Measurements from ENCODE around the gene ARID5A.
A peak's percentile ranks its signal among the peaks of the same experiment; 100 is the strongest.

ARID5A gene

DNA sequence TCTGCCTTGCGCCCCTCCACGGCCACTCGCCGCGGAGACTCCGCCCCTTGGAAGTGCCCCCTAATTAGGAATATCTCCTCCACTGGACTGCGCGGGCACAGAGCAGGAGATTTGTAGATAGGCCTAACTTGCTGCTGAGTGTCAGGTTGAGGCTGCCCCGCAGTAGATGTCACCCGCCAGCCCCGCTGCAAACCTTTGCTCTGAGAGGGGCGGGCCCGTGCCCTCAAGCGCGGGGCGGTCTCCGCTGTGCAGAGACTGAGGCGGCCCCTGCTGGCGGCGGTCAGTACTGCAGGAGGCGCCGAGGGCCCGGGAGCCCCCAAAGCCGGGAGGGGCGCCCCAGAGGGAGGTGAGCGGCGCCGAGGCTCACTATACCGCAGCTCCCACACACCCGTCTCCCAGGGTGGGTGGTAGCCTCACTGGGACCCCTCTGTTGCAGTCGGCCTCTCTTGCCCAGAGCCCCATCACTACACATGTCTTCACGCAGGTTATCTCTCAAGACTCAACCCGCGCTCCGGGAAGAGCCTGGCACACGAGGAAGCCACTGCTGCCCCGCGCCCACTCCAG lies 28.5 kb upstream of the ARID5A start:
- peak; percentile 43 for DNase-seq

DNA sequence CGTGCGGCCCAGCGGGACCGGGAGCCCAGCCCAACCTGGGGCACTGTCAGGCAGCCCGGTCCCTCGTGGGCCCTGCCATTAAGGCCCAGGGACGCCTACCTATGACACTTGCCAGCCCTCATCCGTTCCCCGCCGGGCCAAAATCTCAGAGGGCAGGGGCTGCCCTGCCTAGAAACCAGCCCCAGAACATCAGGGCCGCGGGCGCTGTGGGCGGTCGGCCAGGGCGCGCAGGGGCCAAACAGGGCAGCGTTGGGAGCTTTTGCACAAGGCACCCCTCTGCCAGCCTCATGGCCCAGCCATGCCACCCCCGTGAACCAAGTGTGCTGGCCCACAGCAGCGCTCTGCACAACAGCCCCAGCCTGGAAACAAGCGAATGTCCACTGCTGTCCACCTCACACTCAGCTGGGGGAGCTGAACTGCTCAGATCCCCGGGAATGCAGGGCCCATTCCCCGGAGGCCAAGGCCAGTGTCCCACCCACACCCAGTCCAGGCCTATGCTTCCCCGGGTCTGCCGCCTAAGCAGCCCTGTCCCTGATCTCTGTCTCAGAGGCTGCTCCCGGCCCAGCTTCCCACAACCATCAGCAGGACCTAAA lies 27.9 kb upstream of the ARID5A start:
- DNase-seq: no peak

DNA sequence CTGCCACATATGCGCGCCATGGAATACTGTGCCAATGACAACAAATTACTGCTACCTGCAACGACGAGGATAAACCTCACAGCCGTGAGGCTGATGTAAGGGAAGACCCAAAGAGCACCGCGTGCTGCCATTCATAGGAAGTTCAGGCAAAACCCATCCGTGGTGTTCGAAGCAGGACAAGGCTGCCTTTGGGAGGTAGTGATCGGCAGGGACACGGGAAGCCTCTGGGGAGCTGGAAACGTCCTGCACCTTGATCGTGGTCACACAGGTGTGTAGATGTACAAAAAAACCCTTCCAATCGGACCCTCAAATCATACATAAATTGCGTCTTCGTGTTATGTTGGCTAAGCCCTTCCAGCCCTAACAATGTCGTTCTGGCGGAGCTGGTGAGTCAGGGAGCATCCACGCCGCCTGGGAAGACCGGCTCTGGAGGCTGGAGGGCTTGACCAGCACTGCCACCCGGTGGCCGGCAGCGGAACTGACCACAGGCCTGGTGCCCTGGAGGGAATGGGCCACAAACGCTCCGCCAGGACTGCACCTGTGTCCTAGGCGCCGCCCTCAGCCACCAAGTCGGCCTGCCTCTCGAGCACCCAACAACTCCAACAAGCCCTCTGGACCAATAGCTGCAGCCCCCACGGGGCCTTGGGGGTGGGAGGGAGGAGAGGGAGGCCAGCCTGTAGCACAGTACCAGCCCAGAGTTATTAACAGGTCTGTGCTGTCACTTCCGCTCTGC lies 27.3 kb upstream of the ARID5A start:
- peak; percentile 49 for DNase-seq

DNA sequence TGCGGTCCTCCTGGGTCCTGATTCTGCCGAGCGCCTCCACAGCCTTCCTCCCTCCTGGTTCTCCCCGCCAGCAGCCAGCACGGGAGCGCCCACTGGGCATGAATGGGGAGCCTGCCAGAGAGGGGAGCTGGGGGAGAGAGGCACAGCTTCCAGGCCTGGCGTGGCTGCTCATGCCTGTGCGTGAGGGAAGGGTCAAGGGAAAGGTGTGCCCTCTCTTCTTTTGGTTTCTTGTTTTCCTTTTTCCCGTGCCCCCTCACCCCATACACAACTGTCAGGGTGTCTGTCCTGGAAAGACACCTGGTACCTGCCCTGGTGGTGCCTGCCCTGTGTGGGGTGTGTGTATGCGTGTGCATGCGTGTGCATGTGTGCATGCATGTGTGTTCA lies 26.7 kb upstream of the ARID5A start:
- no peak for DNase-seq

DNA sequence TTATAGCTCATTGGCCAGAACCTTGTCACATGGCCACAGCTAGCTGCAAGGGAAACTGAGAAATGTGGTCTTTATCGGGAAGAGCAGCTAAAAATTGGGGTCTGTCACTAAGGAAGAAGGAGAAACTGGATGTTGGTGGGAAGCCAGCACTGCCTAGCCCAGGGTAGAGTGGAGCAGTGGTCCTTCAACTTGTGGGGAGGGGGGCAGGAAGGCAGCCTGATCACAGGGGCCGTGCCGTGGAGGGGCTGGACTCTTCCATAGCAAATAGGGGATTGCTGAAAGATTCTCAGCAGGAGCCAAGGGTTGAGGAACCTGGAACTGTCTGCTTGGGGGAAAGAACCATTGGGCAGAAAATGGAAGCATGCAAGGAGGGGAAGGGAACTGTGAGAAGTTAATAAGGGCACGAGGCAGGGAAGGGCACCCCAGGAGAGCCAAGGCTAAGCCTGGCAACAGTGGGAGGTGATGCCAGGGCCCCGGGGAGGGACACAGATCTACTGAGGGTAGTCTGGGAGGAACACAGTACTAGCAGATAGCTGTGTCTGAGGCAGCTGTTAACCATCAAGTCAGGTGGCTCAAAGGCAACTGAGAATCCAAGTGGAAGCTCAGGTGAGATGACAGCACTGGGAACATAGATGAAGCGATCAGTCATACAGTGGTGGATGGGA lies 25.5 kb upstream of the ARID5A start:
- DNase-seq: no peak

DNA sequence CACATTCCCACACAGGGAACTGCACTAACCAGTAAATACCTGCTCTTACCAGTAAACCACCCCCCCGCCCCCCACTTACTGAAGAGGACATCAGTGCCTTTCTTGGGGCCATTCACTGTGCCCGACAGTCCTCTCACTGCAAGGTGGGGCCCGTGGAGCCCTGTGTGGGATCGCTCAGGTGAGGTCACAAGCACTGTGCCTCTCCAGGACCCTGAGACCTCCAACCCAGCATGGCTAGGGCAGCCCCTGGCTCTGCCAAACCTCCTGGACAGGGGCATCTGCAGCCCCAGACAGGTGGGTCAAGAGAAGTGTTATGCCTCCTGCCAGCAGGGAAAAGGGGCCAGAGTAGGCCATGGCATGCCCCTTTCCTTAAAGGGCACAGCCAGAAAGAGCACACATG lies 24.7 kb upstream of the ARID5A start:
- no peak for DNase-seq

DNA sequence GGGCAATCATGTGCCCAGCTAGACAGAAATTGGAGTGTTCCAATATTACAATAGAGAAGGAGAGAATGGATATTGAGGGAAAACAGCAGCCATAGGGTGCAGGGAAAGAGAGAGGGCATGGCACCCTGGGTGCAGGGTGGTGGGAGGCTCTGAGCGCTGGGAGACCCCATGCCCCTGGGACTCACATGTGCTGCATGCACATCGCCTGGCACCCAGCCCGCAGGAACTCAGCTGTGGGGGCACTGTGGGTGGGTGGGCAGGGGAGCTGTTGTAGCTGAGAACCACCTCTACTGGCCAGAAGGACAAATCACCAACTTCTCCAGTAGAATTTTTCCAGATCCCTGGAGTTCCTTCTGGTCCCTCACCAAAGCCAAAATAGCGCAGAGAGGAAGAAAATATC lies 24.2 kb upstream of the ARID5A start:
- DNase-seq: no peak

DNA sequence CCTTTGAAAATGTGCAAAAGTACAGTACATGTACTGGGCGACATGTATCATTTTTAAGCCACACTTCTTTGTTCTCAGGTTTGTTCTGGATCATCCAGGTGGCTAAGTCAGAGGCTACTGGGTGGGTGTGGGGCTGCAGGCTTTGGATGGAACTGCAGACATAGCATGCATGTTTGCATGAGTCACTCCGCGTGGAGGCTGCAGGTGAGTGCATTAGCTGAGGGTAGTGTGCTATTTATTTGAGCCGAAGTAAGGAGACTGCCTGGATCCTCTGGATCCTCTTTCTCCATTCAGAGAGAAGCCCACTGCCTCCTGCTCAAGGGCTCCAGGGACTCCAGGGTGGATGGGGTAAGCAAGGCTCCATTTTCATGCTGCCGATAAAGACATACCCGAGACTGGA lies 22.0 kb upstream of the ARID5A start:
- DNase-seq: no peak

DNA sequence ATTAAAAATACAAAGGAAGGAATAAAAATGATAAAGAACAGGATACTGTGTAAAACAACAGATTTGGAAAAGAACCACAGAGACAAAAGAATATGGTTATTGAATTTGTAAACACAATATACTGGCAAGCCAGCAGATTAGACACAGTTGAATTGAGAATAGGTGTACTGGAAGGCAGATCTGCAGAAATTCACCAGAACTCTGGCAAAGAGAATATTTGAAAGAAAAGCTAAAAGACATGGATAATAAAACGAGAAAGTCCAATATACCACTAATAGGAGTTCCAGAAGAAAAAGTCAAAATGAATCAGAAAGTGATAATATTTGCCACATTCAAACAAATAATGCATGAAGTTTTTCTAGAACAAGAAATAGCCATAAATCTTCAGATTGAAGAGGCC lies 19.5 kb upstream of the ARID5A start:
- no peak for DNase-seq

DNA sequence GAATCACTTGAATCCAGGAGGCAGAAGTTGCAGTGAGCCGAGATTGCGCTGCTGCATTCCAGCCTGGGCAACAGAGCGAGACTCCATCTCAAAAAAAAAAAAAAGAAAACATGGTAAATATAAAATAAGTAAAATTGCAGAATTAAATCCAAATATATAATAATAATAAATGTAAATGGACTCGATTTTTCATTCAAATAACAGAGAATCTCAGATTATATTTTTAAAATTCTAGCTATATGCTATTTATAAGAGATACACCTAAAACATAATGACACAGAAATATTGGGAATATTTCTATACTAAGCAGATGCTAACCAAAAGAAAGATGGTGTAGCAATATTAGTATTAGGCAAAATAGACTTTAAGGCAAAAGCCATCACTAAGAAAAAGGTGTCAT lies 16.3 kb upstream of the ARID5A start:
- no peak for DNase-seq

DNA sequence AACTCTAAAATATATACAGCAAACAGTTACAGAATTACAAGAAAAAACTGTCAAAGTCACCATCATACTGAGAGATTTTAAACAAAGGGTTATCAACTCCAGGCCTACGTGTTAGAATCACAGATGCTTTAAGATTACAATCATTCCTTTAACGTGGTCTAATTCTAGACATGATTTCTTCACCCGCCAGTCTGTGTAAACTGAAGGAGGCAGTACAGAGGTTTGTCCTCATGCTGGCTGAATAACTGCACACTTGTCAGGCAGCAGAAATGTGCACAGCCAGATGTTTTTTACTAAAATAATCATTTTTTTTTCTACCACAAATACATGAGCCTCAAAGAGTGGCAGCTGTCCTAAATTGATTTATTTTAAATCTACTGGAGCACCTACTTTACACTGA lies 15.9 kb upstream of the ARID5A start:
- no peak for DNase-seq

DNA sequence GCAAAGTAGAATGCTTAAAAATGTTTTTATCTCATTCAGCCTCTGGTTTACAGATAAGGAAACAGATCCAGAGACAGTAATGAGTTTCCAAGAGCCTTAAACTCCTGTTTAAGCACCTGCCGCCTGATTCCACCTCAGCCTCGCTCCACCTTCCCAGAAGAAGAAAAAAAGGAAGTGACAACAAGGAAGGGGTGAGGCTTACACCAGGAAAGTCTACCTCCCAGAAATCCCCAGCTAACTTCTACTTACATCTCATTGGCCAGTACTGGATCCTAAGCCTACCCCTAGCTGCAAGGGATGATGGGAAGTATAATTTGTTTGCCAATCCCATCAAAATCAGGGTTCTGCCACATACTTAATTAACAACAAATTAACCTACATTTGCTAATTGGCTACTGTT lies 15.3 kb upstream of the ARID5A start:
- DNase-seq: no peak

DNA sequence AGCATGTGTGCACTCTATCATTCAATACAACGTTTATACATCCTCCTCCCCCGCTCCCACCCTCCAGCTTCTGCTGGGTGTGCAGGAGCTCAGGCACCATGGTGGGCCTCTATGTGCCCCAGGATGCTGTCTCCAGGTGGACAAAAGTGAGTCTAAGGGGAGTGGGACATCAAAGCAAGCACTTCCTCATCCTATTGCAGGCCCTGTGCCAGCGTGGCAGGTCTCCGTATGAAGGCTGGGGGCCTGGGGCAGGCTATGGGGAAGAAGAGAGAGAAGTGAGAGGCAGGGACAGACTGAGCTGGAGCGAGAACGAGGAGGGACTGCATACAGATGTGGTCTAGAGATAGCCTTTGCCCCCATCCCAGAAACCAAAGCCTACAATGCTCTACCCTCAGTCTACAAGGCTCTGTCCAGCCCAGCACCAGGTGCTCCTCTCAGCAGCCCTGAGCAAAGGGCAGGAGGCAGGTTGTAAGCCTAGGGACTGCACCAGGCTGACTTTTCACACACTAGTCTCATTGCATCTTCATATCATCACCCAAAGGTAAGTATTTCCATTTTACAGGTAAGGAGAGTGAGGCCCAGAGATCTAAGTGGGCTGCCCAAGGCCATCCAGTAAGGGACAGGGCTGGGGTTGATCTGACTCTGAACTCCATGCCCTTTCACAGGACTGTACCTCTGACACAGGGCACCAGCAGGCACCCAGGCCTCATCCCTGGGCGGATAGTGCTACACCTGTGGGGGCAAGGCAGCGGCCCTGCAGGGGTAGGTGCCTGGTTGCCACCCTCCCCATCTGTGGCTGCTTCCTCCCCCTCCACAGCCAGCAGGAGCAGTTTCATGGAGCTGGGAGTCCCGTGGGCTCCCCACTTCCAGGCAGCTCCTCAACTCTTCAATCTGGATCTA lies 14.0 kb upstream of the ARID5A start:
- no peak for DNase-seq

DNA sequence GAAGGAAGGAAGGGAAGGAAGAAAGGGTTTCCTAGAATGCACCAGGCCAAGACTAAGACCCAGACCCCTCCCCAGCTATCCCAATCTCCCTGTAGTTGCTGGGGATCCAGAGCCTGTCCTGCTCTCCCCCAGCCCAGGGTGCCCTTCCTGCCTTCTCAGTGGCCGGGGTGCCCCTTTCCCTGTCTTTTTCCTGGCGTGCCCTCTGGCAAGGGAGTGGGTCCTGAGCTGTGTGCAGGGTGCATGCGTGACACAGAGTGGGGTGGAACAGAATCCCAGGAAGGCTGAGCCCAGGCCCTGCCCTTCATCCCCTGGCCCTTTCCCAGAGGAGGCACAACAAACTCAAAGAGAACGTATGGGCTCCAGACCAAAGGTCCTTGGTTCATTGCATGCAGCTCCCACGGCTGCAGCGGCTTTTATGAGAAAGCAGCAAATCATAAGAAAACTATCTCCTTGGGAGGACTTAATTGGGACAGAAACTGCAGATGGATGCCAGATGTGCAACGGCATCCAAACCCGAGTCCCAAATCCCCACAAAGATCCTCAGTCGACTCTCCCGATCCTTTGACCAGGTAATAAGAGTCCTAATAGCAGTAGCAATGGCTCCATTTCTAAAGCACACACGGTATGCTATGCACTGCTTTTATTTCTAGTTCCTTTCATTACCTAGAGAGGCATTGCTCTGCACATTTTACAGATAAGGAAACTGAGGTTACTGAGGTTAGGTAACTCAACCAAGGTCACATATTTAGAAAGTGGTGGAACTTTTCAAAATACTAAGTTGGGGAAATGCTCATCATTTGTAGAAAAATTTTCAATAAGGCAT lies 12.7 kb upstream of the ARID5A start:
- DNase-seq: no peak

DNA sequence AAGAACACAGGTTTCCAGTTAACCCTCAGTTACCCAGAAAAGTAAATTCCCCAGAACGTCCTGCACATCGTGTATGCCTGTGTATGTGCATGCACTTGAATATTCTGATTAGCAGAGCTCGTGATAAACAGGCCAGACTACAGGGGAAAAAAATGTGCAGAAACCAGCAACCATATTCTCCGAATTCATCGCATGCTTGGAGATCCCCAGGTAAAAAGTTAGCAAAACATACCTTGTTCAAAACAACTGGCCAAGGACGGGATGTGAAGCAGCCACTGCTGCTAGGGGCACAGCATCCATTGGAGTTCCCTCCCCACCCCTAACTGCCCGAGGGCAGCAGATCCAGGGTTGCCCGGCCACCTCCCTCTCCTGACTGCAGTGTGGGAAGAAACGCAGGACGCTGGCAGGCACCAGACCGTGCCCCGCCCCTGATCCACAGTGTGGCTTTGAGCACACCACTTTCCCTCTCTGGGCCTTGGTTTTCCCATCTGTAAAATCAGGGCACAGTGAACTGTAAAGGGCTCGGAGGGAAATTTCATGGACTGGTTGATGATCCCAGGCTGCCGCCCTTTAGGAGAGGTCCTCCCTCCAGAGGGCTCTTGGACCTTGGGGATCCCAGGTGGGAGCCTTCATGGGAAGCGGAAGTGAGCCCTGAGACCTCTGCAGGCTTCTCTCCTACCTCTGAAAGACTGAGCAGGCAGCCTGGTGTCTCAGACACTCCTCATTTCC lies 11.9 kb upstream of the ARID5A start:
- DNase-seq: no peak

DNA sequence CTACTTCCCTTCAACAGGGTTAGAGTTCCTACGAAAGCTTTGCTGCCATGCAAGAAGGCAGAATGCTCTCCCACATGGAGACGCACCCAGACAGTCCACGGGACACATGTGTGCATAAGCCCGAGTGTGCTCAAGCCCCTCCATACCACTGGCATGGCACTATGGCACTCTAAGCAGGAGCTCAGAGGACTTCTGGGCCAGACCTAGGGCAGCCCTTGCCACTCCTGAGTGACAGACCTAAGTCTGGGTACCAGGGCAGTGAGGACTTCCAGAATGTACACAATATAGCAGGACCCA lies 11.4 kb upstream of the ARID5A start:
- DNase-seq: no peak

DNA sequence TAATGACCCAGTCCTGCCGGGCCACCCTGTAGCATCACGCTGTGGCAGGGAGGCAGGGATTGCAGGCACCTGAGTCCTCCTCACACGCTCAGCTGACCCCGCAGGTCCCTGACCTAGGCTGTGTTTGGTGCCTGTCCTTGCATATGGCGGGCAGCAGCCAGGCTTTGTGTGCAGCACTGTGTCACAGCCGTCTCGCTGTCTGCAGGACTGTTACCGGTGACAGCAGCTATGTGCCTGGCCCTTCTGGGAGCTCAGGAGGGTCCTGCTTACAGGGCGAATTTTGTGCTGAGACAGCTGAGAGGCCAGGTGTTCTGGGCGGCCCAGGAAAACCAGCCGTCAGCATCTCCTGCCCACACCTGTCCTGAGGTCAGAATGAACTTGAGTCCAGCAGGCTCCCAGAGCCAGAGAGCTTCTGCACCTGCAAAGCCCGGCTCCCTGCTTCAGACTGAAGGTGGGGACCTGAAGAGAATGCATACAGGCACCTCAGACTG lies 10.4 kb upstream of the ARID5A start:
- no peak for DNase-seq

DNA sequence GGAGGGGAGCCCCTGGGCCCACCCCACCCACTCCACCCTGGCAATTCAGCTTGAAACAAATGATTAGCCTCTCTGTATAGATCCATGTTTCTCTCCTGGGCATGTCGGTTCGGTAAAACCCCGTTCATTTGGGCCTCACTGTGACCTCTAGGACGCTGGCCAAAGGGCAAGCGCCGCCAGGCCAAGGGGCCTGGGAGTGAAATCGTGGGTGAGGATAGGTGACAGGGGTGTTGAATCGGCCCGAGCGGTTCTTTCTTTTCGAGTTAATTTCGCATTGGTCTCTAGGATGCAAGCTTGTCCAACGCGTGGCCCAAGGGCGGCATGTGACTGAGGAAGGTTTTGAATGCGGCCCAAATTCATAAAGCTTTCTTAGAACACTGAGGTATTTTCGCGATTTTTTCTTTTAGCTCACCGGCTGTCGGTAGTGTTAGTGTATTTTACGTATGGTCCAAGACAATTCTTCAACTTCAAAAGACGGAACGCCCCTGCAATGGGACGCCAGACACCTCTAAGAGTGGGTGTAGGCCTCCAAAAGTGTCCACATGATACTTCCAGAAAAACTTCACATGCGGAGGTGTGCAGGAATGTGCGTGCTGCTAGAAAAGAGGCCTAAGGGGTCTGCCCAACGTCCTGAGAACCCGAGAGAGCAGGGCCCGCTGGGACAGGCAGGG lies 9.8 kb upstream of the ARID5A start:
- DNase-seq: no peak

DNA sequence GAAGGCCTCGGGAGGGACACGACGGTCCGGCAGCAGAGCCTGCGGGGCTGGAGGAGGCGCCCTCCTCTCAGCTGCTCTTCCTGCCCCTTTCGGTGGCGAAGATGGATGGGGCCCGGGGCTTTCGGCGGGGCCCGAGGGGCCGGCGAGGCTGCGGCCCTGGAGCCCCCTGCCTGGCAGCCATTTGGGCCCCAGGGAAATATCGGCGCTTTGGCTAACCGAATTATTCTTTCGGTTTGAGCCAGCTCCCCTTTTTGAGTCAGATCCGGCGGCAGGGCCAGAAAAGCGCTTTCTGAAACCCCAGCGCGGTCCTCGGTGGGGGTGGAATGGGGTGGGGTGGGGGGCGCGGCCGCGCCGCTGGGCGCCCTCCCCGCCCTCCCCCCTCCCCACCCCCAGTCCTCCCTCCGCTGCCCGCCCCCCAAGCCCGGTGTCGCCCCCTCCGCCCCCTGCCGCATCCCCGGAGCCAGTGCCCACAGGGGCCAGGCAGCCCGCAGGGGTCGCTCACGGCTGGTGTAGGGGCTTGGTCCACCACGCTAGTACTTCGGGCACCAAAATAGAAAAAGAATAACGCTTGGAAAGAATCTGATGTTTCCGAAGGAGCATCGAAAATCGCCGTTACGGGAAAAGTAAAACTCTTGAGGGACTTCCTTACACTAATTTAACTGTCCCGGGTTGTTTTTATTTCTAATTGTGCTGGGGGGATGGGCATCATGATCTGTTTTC lies 9.1 kb upstream of the ARID5A start:
- peak; percentile 25 for DNase-seq

DNA sequence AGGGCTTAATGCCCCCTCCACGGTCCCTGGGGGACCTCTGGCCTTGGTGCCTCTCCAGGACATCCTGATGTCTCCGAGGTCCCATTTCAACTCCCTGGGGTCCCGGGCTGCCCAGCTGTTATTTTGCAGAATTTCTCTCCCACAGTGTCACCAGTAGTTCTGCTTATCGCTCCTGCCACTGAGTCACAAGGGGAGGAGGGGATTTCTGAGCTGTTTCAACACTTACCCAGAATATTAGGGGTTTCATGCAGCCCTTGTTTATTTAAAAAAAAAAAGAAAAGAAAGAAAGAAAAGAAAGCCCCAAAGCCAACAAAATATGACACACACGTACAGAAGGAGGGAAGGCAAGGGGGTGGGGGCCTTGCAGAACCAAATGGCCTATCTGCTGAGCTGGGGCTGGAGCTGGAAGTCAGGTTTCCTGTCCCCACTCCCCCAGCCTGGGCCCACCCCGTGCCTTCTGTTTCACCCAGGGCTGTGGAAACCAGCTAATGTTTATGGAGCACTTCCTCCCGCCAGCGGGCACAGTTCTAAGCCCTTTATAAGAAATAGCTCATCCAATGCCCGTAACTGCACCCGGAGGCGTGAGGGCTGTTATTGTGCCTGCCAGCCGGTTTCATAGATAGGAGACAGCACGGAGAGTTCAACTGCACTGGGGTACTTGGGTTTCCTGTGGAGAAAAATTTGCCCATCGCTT lies 8.4 kb upstream of the ARID5A start:
- no peak for DNase-seq
